HepG2 (cell line): ENCODE measurements around the gene ARMH4. TPM values are rescaled to one million over a fixed set of nuclear protein-coding genes. Genes with fewer than 3 reads are reported as not detected.

Experiments used
- ATAC-seq: fragments of 200-7000 bp; cut with Tn5 transposase; 3 replicates; pipeline ENCODE4 v1.9.1; 2020; ENCODE audit warnings: mild to moderate bottlenecking, moderate library complexity
- BruUV-seq: library from RNA; stranded (reverse); fragments of 400-500 nt; replicated peaks from 2 replicates; lab custom pipeline; 2021; lab: Mats Ljungman, UMichigan
- CTCF ChIA-PET: fragments of 300-600 bp; formaldehyde crosslinking; extraction: SDS; loops from one replicate; lab custom pipeline; 2021; ENCODE audit warnings: low total read pairs, inconsistent platforms, low intra/inter-chr PET ratio; lab: Yijun Ruan, JAX
- POLR2A ChIA-PET: fragments of 350-600 bp; sonication (Branson Sonifier 250); formaldehyde crosslinking; loops from one replicate; lab custom pipeline; 2020; ENCODE audit warnings: antibody characterized with exemption, inconsistent platforms; lab: Yijun Ruan, JAX
- DNase-seq: peaks from one replicate; pipeline ENCODE4 v3.0.0-alpha.2; 2015; ENCODE audit warnings: low spot score
- FAIRE-seq: peaks from 3 replicates; lab custom pipeline; 2011; peaks lifted over from hg19 to GRCh38; lab: Jason Lieb, UNC
- H2AFZ ChIP-seq: one replicate; pipeline ENCODE4 v1.6.1; 2011; ENCODE audit warnings: low read length, inconsistent platforms
- H3K27ac ChIP-seq: fragments of 300-600 bp; 3 replicates; pipeline ENCODE4 v1.8.0; 2011; ENCODE audit warnings: mixed run types, mild to moderate bottlenecking, mixed read lengths, low read length, inconsistent platforms; ENCODE audit not compliant: insufficient read depth; ENCODE audit errors: extremely low read length
- H3K27me3 ChIP-seq, 2 experiments: fragments of 200-600 bp in 1 of 2; 2 replicates in 1 of 2; 3 replicates in 1 of 2; pipeline versions ENCODE4 v1.6.0 to v1.8.0; 2011; ENCODE audit warnings: low read length in 2 of 2, mild to moderate bottlenecking in 2 of 2, moderate library complexity in 2 of 2, inconsistent platforms in 1 of 2; ENCODE audit not compliant: insufficient read depth in 2 of 2, control insufficient read depth in 1 of 2
- H3K36me3 ChIP-seq, 2 experiments: fragments of 200-600 bp in 1 of 2; replicated peaks in 1 of 2; 2 replicates in 1 of 2; 3 replicates in 1 of 2; pipeline versions ENCODE4 v1.5.1 to v1.8.0; 2011; ENCODE audit warnings: low read length in 2 of 2, inconsistent platforms in 1 of 2; ENCODE audit not compliant: insufficient read depth in 2 of 2, control insufficient read depth in 1 of 2
- H3K4me1 ChIP-seq: 2 replicates; pipeline ENCODE4 v1.5.1; 2012; ENCODE audit warnings: low read length, inconsistent platforms; ENCODE audit not compliant: insufficient read depth
- H3K4me2 ChIP-seq: 2 replicates; pipeline ENCODE4 v1.6.0; 2011; ENCODE audit warnings: low read depth, low read length, inconsistent platforms
- H3K4me3 ChIP-seq, 3 experiments: fragments of 200-600 bp in 1 of 3; sonication (generic), shearing (Covaris generic) in 1 of 3; replicated peaks in 1 of 3; 2 replicates each; pipeline ENCODE4 v1.5.1; 2011 to 2016; ENCODE audit warnings: low read length in 3 of 3, inconsistent platforms in 2 of 3, low read depth in 2 of 3, mild to moderate bottlenecking in 2 of 3, control low read depth in 1 of 3, mixed read lengths in 1 of 3; ENCODE audit not compliant: insufficient read depth in 1 of 3
- H3K79me2 ChIP-seq: one replicate; pipeline ENCODE4 v1.6.1; 2011; ENCODE audit warnings: low read length, inconsistent platforms; ENCODE audit not compliant: insufficient read depth
- H3K9ac ChIP-seq: 2 replicates; pipeline ENCODE4 v1.6.0; 2011; ENCODE audit warnings: mild to moderate bottlenecking, low read depth, low read length, inconsistent platforms; ENCODE audit not compliant: insufficient read depth
- H3K9me3 ChIP-seq: 2 replicates; pipeline ENCODE4 v1.5.1; 2012; ENCODE audit warnings: mild to moderate bottlenecking, low read length
- H4K20me1 ChIP-seq: 2 replicates; pipeline ENCODE4 v1.6.0; 2011; ENCODE audit warnings: inconsistent platforms, mild to moderate bottlenecking, low read length, moderate library complexity; ENCODE audit not compliant: insufficient read depth
- AKAP8 ChIP-seq: sonication (generic); formaldehyde crosslinking; IDR thresholded peaks from 2 replicates; pipeline ENCODE4 v1.5.1; 2020; ENCODE audit warnings: mild to moderate bottlenecking, missing genetic modification reagents
- MATR3 ChIP-seq: sonication (generic); formaldehyde crosslinking; IDR thresholded peaks from 2 replicates; pipeline ENCODE4 v1.4.0; 2020; ENCODE audit warnings: missing genetic modification reagents
- MEIS2 ChIP-seq: sonication (generic); formaldehyde crosslinking; IDR thresholded peaks from 2 replicates; pipeline ENCODE4 v1.9.0; 2021; ENCODE audit warnings: mild to moderate bottlenecking, missing genetic modification reagents
- REL ChIP-seq: sonication (generic); formaldehyde crosslinking; conservative IDR thresholded peaks from 2 replicates; pipeline ENCODE4 v1.8.0; 2022; ENCODE audit warnings: mild to moderate bottlenecking, missing genetic modification reagents, moderate library complexity
- SALL2 ChIP-seq: sonication (generic); formaldehyde crosslinking; IDR thresholded peaks from 2 replicates; pipeline ENCODE4 v1.8.1; 2023; ENCODE audit warnings: mild to moderate bottlenecking, missing genetic modification reagents, inconsistent platforms
- SIN3B ChIP-seq: fragments of 150-350 bp; IDR thresholded peaks from 2 replicates; pipeline ENCODE4 v1.6.1; 2014; ENCODE audit warnings: low read length
- TAF1 ChIP-seq: sonication (generic); formaldehyde crosslinking; IDR thresholded peaks from 2 replicates; pipeline ENCODE4 v1.4.0; 2020; ENCODE audit warnings: missing genetic modification reagents
- TCF7 ChIP-seq: sonication (generic); IDR thresholded peaks from 2 replicates; pipeline ENCODE4 v1.6.1; 2016; ENCODE audit warnings: antibody characterized with exemption, low read depth
- ZKSCAN5 ChIP-seq: sonication (generic); formaldehyde crosslinking; IDR thresholded peaks from 2 replicates; pipeline ENCODE4 v1.5.1; 2020; ENCODE audit warnings: mild to moderate bottlenecking, missing genetic modification reagents
- ZNF33B ChIP-seq: sonication (generic); formaldehyde crosslinking; IDR thresholded peaks from 2 replicates; pipeline ENCODE4 v1.5.1; 2020; ENCODE audit warnings: mild to moderate bottlenecking, missing genetic modification reagents
- ZNF446 ChIP-seq: sonication (generic); formaldehyde crosslinking; IDR thresholded peaks from 2 replicates; pipeline ENCODE4 v1.5.0; 2020; ENCODE audit warnings: mild to moderate bottlenecking, missing genetic modification reagents
- ZNF451 ChIP-seq: sonication (generic); formaldehyde crosslinking; IDR thresholded peaks from 2 replicates; pipeline ENCODE4 v1.5.0; 2020; ENCODE audit warnings: mild to moderate bottlenecking, missing genetic modification reagents
- ZNF792 ChIP-seq: IDR thresholded peaks from 2 replicates; pipeline ENCODE4 v1.6.1; 2016
- WGBS: methylation state at CpG from one replicate; pipeline ENCODE4 v1.1.6; 2017; ENCODE audit warnings: low lambda C conversion rate; 5-methylcytosine and 5-hydroxymethylcytosine counted together
- in situ Hi-C: cut with HindIII; loops from 2 replicates; pipeline ENCODE4 v1.10.0; 2017; ENCODE audit warnings: low pct_unique_long_range_greater_than_20kb; ENCODE audit not compliant: extremely low pct_ligation_motif_present
- intact Hi-C: fragments of 100-400 bp; cut with micrococcal nuclease; formaldehyde crosslinking; loops from one replicate; pipeline ENCODE4 v1.10.0; 2022; ENCODE audit not compliant: unreplicated experiment
- polyA plus RNA-seq, 8 experiments: library from polyadenylated mRNA; depleted of rRNA in 3 of 8; stranded (reverse) in 7 of 8; unstranded in 1 of 8; fragments of >200 nt; fragmentation: Illumina TruSeq in 4 of 8; extraction: Trizol in 4 of 8; gene quantifications; 2 replicates each; pipeline versions ENCODE4 v1.2.1 to v1.2.3, GENCODE V29; 2011 to 2016; ENCODE audit warnings: low read depth in 4 of 8, missing spikeins in 1 of 8, mixed read lengths in 1 of 8; ENCODE audit not compliant: insufficient read depth in 1 of 8
- total RNA-seq, 5 experiments: library from RNA; depleted of rRNA; stranded (reverse); fragments of >200 nt; fragmentation: Illumina TruSeq; extraction: Trizol; gene quantifications; 2 replicates each; pipeline ENCODE4 v1.2.3, GENCODE V29; 2016; ENCODE audit warnings: low read depth in 1 of 5
- TF ChIP-seq, protein P1 (sequence below): sonication (generic); formaldehyde crosslinking; IDR thresholded peaks from 2 replicates; pipeline ENCODE4 v1.8.1; 2023; ENCODE audit warnings: missing genetic modification reagents, inconsistent platforms, borderline replicate concordance
- TF ChIP-seq, protein P2 (sequence below): sonication (generic); formaldehyde crosslinking; IDR thresholded peaks from 2 replicates; pipeline ENCODE4 v1.5.0; 2020; ENCODE audit warnings: missing genetic modification reagents
- TF ChIP-seq, protein P3 (sequence below): IDR thresholded peaks from 2 replicates; pipeline ENCODE4 v1.6.1; 2012; ENCODE audit warnings: low read depth, low read length, improper control_type of control experiment
- TF ChIP-seq, protein P4 (sequence below): sonication (generic); formaldehyde crosslinking; IDR thresholded peaks from 2 replicates; pipeline ENCODE4 v1.4.0; 2020; ENCODE audit warnings: missing genetic modification reagents
- TF ChIP-seq, protein P5 (sequence below): sonication (generic); formaldehyde crosslinking; IDR thresholded peaks from 2 replicates; pipeline ENCODE4 v1.5.1; 2020; ENCODE audit warnings: missing genetic modification reagents, mild to moderate bottlenecking, borderline replicate concordance

Gene ARMH4
- total and polyA plus RNA-seq, 2 of the 13 experiments (the other 11 are each of a cell fraction or from before 2014, with no cell fraction given): 0.02 to 0.18 TPM

DNA sequence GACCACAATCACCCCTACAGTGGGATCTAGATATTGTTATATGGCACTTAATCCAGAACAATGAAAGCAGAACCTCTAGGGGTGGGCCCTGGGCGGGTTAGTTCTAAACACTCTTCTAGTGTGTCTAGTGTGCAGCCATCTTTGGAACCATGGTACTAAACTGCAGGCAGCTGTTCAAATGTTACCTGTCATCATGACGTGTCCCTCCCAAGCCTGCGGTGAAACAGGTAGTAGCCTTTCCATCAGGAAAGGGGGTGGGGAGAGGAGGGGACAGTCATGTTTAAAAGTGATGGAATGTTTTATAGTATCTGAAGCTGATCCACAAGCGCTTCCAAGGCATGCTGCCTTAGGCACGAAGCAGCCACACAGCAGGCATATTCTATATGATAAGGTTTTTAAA is 163.6 kb downstream of the ARMH4 start:
- H3K4me2 ChIP-seq: no peak overlapping the region
- no TSS peak for BruUV-seq
- intact Hi-C loops (no loop called here), in situ Hi-C loops (no loop called here)
- ChIA-PET CTCF (no interaction called here), POLR2A (no interaction called here)
- H3K36me3 ChIP-seq: no peaks in the 10 kb centered on the region
- no peaks in the 10 kb centered on the region for H3K79me2 ChIP-seq
- no peak for ATAC-seq
- H3K27me3 ChIP-seq: peaks cover 0 to 12% of the 10 kb centered on the region in 2 experiments; a peak in 2 of 5 replicates
- no peak overlapping the region for H3K27ac ChIP-seq
- WGBS: 5% methylated on average over 5 of the region's 5 CpGs
- DNase-seq: no peak
- H3K4me3 ChIP-seq: no peak overlapping the region
- H4K20me1 ChIP-seq: no peaks in the 10 kb centered on the region
- no peak overlapping the region for H2AFZ ChIP-seq
- no peaks in the 10 kb centered on the region for H3K9me3 ChIP-seq
- FAIRE-seq: no peak
- H3K4me1 ChIP-seq: no peaks in the 10 kb centered on the region
- H3K9ac ChIP-seq: no peak overlapping the region
- no peak for TF ChIP-seq ZNF792 (CRISPR knock-in tag)
- TF ChIP-seq REL: no peak
- TF ChIP-seq, protein P1, sequence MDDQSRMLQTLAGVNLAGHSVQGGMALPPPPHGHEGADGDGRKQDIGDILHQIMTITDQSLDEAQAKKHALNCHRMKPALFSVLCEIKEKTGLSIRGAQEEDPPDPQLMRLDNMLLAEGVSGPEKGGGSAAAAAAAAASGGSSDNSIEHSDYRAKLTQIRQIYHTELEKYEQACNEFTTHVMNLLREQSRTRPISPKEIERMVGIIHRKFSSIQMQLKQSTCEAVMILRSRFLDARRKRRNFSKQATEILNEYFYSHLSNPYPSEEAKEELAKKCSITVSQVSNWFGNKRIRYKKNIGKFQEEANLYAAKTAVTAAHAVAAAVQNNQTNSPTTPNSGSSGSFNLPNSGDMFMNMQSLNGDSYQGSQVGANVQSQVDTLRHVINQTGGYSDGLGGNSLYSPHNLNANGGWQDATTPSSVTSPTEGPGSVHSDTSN: no peak
- TF ChIP-seq MEIS2 (CRISPR knock-in tag): no peak
- TF ChIP-seq TAF1: no peak
- TF ChIP-seq MATR3: no peak
- TF ChIP-seq, protein P2, sequence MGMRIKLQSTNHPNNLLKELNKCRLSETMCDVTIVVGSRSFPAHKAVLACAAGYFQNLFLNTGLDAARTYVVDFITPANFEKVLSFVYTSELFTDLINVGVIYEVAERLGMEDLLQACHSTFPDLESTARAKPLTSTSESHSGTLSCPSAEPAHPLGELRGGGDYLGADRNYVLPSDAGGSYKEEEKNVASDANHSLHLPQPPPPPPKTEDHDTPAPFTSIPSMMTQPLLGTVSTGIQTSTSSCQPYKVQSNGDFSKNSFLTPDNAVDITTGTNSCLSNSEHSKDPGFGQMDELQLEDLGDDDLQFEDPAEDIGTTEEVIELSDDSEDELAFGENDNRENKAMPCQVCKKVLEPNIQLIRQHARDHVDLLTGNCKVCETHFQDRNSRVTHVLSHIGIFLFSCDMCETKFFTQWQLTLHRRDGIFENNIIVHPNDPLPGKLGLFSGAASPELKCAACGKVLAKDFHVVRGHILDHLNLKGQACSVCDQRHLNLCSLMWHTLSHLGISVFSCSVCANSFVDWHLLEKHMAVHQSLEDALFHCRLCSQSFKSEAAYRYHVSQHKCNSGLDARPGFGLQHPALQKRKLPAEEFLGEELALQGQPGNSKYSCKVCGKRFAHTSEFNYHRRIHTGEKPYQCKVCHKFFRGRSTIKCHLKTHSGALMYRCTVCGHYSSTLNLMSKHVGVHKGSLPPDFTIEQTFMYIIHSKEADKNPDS (CRISPR knock-in tag): no peak
- TF ChIP-seq, protein P3, sequence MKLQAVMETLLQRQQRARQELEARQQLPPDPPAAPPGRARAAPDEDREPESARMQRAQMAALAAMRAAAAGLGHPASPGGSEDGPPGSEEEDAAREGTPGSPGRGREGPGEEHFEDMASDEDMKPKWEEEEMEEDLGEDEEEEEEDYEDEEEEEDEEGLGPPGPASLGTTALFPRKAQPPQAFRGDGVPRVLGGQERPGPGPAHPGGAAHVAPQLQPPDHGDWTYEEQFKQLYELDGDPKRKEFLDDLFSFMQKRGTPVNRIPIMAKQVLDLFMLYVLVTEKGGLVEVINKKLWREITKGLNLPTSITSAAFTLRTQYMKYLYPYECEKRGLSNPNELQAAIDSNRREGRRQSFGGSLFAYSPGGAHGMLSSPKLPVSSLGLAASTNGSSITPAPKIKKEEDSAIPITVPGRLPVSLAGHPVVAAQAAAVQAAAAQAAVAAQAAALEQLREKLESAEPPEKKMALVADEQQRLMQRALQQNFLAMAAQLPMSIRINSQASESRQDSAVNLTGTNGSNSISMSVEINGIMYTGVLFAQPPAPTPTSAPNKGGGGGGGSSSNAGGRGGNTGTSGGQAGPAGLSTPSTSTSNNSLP: no peak
- no peak for TF ChIP-seq SALL2 (CRISPR knock-in tag)
- no peak for TF ChIP-seq ZNF451 (CRISPR knock-in tag)
- TF ChIP-seq, protein P4, sequence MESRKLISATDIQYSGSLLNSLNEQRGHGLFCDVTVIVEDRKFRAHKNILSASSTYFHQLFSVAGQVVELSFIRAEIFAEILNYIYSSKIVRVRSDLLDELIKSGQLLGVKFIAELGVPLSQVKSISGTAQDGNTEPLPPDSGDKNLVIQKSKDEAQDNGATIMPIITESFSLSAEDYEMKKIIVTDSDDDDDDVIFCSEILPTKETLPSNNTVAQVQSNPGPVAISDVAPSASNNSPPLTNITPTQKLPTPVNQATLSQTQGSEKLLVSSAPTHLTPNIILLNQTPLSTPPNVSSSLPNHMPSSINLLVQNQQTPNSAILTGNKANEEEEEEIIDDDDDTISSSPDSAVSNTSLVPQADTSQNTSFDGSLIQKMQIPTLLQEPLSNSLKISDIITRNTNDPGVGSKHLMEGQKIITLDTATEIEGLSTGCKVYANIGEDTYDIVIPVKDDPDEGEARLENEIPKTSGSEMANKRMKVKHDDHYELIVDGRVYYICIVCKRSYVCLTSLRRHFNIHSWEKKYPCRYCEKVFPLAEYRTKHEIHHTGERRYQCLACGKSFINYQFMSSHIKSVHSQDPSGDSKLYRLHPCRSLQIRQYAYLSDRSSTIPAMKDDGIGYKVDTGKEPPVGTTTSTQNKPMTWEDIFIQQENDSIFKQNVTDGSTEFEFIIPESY (CRISPR knock-in tag): no peak
- no peak for TF ChIP-seq AKAP8 (CRISPR knock-in tag)
- no peak for TF ChIP-seq ZNF446
- TF ChIP-seq, protein P5, sequence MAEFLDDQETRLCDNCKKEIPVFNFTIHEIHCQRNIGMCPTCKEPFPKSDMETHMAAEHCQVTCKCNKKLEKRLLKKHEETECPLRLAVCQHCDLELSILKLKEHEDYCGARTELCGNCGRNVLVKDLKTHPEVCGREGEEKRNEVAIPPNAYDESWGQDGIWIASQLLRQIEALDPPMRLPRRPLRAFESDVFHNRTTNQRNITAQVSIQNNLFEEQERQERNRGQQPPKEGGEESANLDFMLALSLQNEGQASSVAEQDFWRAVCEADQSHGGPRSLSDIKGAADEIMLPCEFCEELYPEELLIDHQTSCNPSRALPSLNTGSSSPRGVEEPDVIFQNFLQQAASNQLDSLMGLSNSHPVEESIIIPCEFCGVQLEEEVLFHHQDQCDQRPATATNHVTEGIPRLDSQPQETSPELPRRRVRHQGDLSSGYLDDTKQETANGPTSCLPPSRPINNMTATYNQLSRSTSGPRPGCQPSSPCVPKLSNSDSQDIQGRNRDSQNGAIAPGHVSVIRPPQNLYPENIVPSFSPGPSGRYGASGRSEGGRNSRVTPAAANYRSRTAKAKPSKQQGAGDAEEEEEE: no peak
- no peak for TF ChIP-seq ZKSCAN5 (CRISPR knock-in tag)
- TF ChIP-seq SIN3B: no peak
- no peak for TF ChIP-seq ZNF33B (CRISPR knock-in tag)
- no peak for TF ChIP-seq TCF7
